ENCODE results near the gene LEPROT.
A peak's percentile ranks its signal among the peaks of the same experiment; 100 is the strongest.
"Not testable (repeated sequence)": the region's sequence is repeated elsewhere in the genome, so short reads cannot be mapped to it uniquely, and the experiment has no call there.

LEPROT gene

DNA sequence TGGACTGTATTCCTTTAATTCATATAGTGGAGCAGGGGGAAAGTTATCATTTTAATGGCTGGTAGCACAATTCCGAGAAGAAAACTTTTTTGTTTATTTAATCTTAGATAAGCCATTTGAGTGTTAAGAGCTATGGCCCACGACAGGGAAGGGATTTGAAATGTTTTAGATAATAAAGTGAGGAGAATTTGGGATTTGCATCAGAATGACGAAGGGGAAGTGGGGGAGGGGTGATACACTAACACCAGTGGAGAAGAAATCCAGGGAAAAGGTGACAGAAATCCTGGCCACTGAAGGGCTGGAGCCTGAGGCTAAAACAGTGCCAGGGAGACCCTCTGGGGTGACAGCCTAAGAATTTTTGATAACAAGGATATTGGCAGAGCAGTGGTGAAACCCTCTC is 21.0 kb downstream of the LEPROT start:
- no peak for DNase-seq

- DNase-seq, result no peak
Measured at GRCh38 chr1:65442442-65442841, 22.0 kb downstream of the LEPROT start.

GRCh38 chr1:65443647-65444046 is 23.2 kb downstream of the LEPROT start:
- DNase-seq, result no peak

GRCh38 chr1:65444128-65444640 is 23.7 kb downstream of the LEPROT start:
- DNase-seq, result no peak

DNA sequence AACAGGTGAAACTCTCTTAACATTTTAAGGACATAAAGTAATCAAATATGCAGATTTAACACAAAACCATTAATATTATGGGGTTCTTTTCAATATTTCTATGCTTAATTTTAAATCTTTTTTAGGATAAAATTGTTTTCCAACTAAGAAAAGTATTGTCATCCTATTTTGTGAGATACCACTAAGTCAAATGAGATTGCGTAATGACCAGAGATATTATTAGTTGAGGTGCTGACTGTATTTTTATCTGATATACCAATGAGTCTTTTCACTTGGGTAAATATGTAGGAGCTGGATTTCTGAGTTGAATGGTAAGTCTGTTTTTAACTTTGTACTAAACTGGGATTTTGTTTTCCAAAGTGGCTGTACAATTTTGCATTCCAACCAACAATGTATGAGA is 25.4 kb downstream of the LEPROT start:
- no peak for DNase-seq

GRCh38 chr1:65449214-65449823 is 28.9 kb downstream of the LEPROT start:
- DNase-seq, result no peak

DNA sequence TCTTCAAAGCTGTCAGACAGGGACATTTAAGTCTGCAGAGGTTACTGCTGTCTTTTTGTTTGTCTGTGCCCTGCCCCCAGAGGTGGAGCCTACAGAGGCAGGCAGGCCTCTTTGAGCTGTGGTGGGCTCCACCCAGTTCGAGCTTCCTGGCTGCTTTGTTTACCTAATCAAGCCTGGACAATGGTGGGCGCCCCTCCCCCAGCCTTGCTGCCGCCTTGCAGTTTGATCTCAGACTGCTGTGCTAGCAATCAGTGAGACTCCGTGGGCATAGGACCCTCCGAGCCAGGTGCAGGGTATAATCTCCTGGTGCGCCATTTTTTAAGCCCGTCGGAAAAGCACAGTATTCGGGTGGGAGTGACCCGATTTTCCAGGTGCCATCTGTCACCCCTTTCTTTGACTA is 35.2 kb downstream of the LEPROT start:
- DNase-seq, result not testable (repeated sequence)

GRCh38 chr1:65456481-65456880 is 36.0 kb downstream of the LEPROT start:
- DNase-seq, result no peak

- peak in 1 of 3 experiments; percentile 24 for DNase-seq
Measured at GRCh38 chr1:65457868-65458267, 37.4 kb downstream of the LEPROT start.

DNA sequence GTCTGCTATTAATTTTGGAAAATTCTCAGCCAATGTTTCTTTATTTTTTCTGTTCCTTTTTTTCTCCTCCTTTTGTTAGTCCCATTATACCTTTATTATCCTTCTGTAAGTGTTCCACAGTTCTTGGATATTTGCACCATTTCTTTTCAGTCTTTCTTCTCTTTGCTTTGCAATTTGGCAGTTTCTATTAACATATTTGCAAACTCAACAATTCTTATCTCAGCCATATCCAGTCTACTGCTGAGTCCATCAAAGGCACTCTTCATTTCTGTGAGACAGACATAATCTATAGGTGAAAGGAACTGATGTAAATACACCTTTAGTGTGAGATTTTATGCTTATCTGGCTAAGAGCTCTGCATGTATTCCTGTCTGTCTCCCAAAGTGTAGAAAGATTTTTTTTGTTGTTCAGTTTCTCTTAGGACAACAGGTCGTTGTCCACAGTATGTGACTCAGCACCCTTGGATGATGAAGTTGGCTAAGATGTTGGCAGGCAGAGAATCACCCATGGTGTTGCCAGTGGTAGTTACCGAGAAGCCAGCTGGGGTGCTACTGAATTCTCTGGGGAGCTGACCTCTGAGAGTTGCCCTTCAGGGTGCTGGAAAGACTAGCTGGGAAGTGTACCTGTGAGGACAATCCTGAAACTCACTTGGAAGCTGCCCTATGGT is 38.4 kb downstream of the LEPROT start:
- no peak for DNase-seq

DNA sequence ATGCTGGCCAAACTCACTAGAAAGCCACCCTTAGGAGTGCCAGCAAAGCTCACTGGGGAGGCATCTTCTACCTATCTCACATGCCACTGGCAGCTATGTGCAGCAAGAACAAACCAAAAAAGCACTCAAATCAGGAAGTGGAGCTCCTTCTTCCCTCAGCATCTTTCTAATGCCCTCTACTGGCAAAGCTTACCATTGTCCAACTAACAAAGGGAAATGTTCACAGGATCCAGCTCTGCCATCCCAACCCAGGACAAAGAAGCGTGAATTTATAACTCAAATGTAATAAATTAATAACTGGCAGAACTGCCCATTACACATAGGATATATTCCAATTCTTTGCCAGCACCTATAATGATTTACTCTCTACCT is 38.9 kb downstream of the LEPROT start:
- DNase-seq, result peak in 1 of 3 experiments; percentile 21

- DNase-seq, result not testable (repeated sequence)
Measured at GRCh38 chr1:65465837-65466236, 45.4 kb downstream of the LEPROT start.

DNA sequence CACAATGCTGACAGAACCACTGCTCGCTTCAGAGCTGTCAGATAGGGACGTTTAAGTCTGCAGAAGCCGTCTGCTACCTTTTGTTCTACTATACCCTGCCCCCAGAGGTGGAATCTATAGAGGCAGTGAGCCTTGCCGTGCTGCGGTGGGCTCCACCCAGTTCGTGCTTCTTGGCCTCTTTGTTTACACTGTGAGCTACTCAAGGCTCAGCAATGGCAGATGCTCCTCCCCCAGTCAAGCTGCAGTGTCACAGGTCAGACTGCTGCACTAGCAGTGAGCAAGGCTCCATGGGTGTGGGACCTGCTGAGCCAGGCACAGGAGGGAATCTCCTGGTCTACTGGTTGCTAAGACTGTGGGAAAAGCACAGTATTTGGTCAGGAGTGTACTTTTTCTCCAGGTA is 47.1 kb downstream of the LEPROT start:
- DNase-seq, result peak; percentile 32 to 85 (median 67)

- DNase-seq, result no peak
Measured at GRCh38 chr1:65469126-65469888, 48.8 kb downstream of the LEPROT start.

DNA sequence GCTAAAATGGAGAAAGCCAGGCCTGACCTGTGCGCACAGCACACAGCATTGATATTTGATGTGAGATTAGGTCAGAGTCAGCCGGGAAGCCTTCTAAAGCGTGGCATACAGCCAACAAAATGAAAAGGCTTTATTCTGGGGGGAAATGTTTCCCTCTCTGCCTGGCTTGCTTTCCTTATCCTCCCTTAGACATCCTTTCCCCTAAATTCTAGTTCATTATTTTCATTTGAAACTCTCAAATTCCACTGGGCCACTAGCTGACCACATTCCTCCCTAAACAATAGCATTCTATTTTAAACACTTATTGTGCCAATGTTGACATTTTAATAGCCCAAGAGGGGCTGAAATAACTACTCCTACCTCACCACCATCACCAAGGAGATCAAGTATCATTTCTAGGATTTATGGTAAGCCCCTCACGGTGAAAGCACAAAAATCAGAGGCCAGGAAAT is 49.4 kb downstream of the LEPROT start:
- DNase-seq, result peak in 2 of 3 experiments; percentile 52 to 57

GRCh38 chr1:65470766-65471165 is 50.3 kb downstream of the LEPROT start:
- peak in 2 of 3 experiments; percentile 47 to 48 for DNase-seq

DNA sequence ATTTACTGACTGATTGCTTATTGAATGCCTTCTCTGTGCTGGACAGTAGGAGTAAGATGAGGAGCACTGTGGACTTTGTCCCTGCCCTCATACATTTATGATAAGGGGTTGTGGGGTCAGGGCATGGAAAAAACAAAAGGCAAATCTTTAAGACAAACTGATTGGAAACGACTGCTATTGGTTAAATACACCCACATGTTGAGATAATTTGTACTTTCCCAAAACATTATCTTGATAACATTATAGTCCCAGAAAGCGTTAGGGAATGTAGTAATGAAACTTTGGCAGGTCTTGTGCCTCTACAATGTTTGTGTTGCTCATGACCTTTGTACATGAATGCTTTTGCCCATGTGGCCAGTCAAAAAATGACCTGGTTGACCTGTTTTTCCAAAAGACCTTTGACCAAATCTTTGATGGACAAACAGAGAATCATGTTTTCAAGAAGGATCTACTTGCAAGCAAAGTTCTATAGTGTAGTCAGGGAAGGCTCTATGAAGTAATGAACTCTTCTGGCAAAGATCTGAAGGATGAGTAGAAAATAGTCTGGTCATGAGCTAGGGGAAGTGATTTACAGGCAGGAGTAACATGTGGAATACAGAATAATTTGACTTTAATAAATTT is 50.9 kb downstream of the LEPROT start:
- DNase-seq, result no peak

DNA sequence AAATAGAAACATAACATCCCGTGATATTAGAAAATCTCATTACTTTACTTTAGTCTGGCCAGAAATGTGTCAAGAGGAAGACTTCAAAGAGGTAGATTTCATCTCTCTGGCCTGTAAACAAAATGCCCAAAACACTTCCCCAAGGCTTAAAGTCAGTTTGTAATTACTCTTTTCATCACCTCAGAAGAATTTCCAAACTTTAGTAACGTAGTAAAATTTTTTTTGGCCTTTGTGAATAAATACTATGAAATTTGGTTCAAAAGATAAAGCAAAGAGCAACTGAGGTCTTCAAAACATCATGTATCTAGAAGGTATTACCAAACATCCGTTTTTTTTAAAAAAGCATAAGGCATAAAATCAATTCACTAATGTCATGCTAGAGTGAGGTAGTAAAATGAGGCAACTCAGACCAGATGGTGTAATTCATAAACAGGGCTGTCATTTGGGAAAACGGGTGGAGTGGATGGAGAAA is 51.4 kb downstream of the LEPROT start:
- DNase-seq, result no peak

DNA sequence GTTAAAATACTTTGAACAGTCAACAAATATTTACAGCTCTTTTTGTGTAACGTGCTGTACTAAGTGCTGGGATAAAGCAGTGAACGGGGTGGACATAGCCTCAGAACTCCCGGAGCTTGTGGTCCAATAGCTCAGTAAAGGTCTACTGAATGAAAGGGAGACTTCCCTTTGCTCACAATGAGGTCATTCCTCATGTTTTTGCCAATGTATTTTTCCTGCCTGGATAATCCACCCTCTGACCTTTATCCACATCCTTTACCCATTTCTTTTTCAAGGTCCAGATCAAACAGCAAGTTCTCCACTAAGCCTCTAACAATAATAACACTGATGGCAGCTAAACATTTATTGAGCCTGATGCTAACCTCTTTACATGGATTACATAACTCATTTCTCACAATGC is 55.9 kb downstream of the LEPROT start:
- DNase-seq, result no peak

DNA sequence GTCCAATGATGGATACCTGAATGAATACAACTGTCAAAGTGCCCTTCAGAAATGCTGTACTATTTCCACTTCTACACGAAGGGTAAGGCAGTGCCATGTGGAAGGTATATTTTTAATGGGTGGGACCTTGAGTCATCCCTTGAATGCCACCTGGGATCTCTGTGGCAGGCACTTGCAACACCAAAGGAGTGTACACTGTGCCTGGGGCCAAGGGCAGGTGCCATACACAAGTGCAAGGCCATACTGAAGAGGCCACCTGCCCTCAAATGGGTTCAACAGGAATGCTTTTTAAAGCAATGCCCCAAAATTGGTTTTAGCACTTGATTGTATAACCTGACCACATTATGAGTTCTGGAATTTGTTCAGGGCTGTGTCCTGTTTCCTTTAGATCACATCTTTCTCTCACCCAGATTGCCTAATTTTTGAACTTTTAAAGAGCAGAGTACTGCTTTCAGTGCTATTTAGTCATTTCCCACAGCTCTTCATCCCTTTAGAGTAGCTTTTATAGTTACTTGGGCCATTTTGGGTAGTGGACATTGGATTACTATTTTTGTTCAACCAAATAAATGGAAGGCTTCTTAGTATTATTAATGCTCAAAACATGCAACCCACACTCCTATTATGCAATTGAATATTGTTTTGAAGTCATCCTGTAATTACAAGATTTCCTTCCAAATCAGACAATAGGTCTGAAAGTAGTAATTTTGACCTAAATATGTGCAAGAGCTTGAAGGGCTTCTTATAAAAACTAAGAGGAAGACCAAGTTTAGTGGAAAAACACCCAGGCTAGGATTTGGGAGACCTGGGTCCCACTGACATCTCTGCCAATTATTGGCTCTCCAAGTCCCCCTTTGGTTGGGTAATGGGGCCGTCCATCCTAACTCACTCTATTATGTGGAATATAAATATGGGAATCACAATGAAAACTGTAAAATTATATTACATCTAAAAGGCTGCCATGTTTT is 57.2 kb downstream of the LEPROT start:
- DNase-seq, result no peak

GRCh38 chr1:65478379-65479026 is 58.0 kb downstream of the LEPROT start:
- no peak for DNase-seq

Measured in NCI-H1417 (cell line).